ENCODE results near the gene CCDC82.
"Not testable (repeated sequence)": the region's sequence is repeated elsewhere in the genome, so short reads cannot be mapped to it uniquely, and the experiment has no call there.

The CCDC82 gene

DNA sequence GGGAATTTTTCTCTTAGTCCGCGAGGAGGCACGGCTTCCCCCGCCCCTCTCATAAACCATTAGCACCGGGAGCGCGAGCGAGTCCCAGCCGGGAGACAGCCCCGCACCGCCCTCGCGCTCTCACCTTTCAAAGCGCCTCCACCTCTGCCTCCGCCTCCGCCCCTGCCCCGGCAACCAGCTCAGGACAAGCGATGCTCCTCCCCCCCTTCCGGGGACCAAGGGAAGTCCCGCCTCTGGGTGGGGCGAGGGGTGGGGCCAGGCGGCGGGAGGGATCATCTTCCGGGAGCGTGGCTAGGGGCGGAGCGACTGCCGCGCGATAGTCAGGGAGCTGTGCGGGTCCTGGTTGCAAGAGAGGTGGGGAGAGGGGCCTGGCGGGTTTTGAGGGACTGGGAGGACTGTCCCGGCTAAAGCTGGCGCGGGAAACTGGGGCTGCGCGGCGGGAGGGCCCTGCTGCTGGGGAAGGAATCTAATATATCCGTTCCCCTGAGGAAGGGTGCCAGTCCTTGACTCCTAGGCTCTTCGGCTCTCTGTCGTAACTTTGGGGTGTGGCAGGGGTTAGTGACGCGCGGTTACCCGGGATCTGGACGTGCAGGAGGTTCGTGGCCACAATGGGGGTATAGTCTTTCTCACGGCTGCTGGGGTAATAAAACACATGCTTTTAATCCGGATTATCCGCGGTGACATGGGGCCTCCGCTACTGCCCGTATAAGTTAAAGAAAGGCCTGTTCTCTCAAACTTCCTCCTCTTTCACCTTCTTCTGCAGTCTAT lies at the start of gene CCDC82, which contains the start of gene JRKL:
Gene CCDC82, minus strand, starts transcription at position 193 of the 768 bp plus-strand sequence. CDS start 5,165 bp downstream, outside the sequence.
Gene JRKL, plus strand, starts transcription at position 294 of the 768 bp plus-strand sequence. CDS start 637 bp downstream, outside the sequence.
- peak; percentile 97 for DNase-seq

GRCh38 chr11:96432654-96433053 lies 42.9 kb upstream of the CCDC82 start:
- DNase-seq, result not testable (repeated sequence)

DNA sequence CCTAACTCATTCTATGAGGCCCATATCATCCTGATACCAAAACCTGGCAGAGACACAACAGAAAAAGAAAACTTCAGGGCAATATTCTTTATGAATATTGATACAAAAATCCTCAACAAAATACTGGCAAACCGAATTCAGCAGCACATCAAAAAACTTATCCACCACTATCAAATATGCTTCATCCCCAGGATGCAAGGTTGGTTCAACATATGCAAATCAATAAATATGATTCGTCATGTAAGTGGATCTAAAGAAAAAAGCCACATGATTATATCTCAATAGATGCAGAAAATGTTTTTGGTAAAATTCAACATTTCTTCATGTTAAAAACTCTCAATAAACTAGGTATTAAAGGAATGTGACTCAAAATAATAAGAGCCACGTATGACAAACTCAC lies 41.0 kb upstream of the CCDC82 start:
- DNase-seq, result no peak

DNA sequence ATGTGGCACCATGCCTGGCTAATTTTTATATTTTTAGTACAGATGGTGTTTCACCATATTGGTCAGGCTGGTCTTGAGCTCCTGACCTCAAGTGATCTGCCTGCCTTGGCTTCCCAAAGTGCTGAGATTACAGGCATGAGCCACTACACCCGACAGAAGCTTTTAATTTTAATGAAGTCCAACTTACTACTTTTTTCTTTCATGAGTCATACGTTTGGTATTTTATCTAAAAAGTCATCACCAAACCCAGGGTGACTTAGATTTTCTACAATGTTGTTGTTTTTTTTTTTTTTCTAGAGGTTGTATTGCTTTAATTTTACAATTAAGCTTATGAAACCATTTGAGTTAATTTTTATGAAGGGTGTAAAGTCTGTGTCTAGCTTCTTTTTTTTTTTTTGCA lies 35.0 kb upstream of the CCDC82 start:
- no peak for DNase-seq

DNA sequence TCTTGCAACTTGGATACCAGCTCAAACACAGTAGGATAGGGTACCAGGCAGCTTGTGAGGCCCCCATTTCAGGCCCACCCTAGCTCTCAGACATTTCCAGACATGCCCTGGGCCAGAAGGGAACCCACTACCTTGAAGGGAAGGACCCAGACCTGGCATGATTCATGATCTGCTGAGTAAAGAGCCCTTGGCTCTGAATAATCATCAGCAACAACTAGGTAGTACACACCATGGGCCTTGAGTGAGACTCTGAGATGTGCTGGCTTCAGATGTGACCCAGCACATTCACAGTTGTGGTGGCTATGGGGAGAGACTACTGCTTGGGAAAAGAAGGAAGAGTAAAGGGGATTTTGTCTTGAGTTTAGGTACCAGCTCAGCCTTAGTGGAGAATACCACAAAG lies 23.7 kb upstream of the CCDC82 start:
- DNase-seq, result no peak

GRCh38 chr11:96412761-96413381 lies 23.2 kb upstream of the CCDC82 start:
- no peak for DNase-seq

GRCh38 chr11:96411412-96411811 lies 21.7 kb upstream of the CCDC82 start:
- DNase-seq, result not testable (repeated sequence)

DNA sequence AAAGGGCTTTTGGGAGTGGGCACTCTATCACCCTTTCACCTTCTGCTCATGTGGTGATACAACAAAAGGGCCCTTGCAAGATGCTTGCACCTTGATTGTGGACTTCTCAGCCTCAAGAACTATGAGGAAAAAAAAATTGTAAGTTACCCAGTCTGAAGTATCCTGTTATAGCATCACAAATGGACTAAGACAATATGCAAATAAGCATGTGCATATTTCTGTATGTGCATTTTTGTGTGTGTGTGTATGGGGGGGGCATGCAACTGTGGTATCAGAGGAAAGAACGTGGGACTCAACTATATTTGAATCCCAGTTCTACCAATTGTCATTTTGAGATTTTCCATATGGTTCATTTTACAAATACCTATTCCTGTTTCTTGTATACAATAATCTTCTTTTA lies 11.0 kb upstream of the CCDC82 start:
- DNase-seq, result no peak

DNA sequence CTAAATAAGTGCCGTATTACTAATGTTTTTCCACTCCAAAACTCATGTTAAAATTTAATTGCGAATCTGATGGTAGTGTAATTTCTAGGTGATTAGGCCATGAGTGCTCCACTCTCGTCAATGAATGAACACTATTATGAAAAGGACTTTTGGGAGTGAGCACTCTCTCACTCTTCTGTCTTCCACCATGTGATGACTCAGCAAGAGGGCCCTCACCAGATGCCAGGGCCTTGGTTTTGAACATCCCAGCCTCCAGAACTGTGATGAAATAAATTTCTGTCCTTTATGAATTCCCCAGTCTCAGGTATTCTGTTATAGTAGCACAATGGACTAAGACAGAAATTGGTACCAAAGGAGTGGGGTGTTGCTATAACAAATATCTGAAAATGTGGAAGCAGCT lies 8.2 kb upstream of the CCDC82 start:
- DNase-seq, result no peak

DNA sequence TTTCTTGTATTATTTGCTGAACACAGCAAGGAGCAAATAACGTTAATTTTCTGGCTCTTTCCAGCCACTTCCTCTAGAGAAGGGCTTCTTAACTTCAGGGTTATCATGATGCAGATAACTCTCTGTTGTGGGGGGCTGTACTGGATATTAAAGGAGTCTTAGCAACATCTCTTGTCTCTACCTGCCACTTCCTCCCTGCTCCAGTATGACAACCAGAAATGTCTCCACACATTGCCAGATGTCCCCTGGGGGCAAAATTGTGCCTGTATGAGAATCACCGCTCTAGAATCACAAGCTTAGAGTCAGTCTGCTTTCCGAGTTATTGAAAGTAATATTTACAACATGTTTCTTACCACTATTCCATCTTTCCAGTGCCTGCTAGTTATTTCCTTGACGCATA lies 6.9 kb upstream of the CCDC82 start:
- no peak for DNase-seq

- DNase-seq, result no peak
These were observed 5.1 kb upstream of the CCDC82 start for GRCh38 chr11:96394773-96395172.

DNA sequence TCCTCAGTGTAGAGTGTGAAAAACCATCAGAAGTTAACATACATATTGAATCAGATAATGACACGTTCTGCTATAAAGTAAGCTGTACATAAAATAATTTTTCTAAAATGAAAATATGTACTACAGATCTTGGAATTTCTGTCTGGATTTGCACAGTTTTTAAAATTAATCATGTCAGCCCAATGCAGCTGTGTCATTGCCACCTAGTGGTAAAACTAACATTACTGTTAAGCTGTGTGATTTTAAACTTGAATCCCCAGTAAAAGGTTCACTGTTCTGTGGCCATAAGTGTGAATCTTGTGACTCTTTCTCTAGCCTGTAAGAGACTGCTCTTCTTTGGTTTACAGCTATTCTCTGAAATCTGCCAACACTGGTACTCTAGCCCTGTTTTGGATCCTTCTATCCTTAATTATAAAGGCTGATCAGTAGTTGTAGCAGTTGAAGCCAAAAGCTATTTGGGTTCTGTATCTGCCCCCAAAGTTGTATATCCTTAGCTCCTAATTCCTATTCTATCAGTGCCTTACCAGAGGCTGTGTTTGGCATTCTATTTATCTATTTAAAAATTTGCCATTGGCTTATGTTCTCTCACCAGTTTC lies 4.1 kb upstream of the CCDC82 start:
- DNase-seq, result peak; percentile 53

DNA sequence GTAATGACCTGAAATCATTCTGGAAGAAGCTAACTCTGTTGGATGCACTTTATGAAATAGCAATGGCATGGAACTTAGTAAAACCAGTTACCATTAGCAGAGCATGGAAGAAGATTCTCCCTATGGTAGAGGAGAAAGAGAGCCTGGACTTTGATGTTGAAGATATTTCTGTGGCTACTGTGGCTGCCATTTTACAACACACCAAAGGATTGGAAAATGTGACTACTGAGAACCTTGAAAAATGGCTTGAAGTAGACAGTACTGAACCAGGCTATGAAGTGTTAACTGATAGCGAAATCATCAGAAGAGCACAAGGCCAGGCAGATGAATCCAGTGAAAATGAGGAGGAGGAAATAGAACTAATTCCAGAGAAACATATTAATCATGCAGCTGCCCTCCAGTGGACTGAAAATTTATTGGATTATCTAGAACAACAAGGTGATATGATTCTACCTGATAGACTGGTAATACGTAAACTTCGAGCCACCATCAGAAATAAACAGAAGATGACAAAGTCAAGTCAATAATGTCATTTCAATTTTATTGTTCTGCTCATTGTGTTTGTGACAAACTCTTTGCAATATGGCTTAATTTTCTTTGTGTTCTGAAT lies 2.1 kb upstream of the CCDC82 start:
- no peak for DNase-seq

- no peak for DNase-seq
These were observed 728 bp upstream of the CCDC82 start for GRCh38 chr11:96390488-96390792.

DNA sequence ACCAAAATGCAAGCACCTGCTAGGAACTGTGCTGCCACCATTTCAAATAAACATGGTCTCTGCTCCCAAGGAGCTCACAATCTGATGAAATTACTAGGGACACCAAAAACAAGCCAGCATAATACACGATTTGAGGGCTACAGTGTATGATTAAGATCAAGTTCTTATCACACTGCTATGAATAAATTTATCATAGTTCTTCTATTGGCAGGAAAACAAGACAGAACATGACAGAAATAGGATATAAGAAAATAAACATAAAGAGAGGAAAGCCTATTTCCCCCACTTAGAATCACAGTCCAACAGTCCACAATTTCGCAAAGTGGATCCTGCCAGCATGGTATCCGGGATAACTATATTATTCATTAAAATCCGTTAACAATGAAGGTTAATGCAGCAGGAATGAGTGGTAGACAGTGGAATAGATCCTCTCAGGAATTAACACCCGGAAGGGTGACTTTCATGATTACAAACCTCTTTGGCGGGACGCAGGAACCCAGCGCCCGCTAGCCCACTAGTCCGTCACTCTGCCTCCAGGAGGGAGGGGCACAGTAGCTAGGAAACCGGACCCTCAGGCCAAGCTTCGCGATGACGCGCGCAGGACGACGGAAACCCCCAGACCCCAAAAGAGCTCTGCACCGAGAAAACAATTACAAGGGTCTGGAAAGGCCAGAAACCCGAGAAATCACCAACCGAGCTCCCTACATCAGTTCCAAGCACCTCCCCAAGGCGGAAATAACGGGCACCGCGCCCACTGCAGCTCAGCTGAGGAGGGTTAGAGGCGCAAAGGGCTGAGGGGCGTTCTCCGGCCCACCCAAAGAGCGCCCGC lies 607 bp downstream of the CCDC82 start:
- DNase-seq, result no peak

DNA sequence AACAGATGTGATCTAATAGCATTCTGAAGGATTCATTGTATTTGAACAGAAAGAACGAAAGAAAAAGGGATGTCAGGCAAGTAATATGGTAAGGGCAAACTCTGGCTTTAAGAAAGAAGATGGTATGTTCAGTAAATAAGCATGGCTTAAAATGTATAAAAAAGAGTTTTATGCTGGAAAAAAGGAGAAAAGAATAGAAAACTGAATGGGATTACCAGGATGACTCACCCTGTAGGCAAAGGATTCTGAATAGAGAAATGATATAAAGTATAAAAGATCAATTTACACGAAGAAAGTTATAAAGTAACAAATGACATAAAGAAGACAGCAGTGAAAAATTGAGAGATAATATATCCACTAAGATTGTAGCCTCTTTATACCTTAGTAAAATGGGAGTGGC lies 4.5 kb downstream of the CCDC82 start:
- no peak for DNase-seq

- DNase-seq, result no peak
These were observed 5.6 kb downstream of the CCDC82 start for GRCh38 chr11:96384156-96384555.

- DNase-seq, result no peak
These were observed 12.9 kb downstream of the CCDC82 start for GRCh38 chr11:96376796-96377195.

GRCh38 chr11:96373826-96374225 lies 15.9 kb downstream of the CCDC82 start:
- DNase-seq, result no peak

- DNase-seq, result no peak
These were observed 22.4 kb downstream of the CCDC82 start for GRCh38 chr11:96367342-96367741.

- DNase-seq, result no peak
These were observed 23.7 kb downstream of the CCDC82 start for GRCh38 chr11:96366024-96366423.

- DNase-seq, result no peak
These were observed 24.2 kb downstream of the CCDC82 start for GRCh38 chr11:96365493-96365892.

DNA sequence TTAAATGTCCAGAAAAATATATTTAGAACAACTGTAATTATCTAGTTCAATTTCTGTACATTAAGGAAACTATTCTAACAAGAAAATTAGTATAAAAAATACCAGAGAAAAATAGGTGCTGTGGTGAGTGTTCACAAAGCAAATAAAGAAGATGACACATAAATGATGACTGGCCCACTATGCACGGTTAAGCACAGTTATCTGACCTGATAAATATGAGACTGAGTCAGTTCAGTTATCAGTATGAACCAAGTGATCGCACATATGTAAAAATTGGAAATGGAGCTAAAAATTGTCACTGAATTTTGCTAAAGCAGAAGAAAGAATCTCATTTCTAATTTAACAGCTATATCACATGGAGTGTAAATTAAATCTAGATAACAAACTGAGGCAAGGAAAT lies 27.9 kb downstream of the CCDC82 start:
- DNase-seq, result no peak
